Thoracic aorta (tissue), 2 donors: Measurements from ENCODE around the gene GJB1. TPM values are rescaled to one million over a fixed set of nuclear protein-coding genes. Genes with fewer than 3 reads are reported as not detected.
A peak's percentile ranks its signal among the peaks of the same experiment; 100 is the strongest.
"Not testable (repeated sequence)": the region's sequence is repeated elsewhere in the genome, so short reads cannot be mapped to it uniquely, and the experiment has no call there.

ENCODE experiments used
- ATAC-seq: fragments of 150-250 bp; one replicate; pipeline ENCODE4 v1.8.0; 2017; ENCODE audit warnings: low read depth; ENCODE audit not compliant: insufficient number of reproducible peaks, low FRiP score
- DNase-seq: peaks from one replicate; pipeline ENCODE4 v3.0.0-alpha.2; 2020; ENCODE audit warnings: low spot score
- H3K27ac ChIP-seq, 2 donors: fragments of 200-600 bp; sonication (generic); 1 replicate in 1 of 2; 2 replicates in 1 of 2; pipeline ENCODE4 v1.5.1; 2016; ENCODE audit warnings: mild to moderate bottlenecking in 2 of 2, moderate library complexity in 2 of 2
- H3K27me3 ChIP-seq: fragments of 200-600 bp; sonication (generic); replicated peaks from 2 replicates; pipeline ENCODE4 v1.6.0; 2016; ENCODE audit warnings: mild to moderate bottlenecking; ENCODE audit not compliant: insufficient read depth
- H3K36me3 ChIP-seq: fragments of 200-600 bp; sonication (generic); one replicate; pipeline ENCODE4 v1.5.1; 2016
- H3K4me1 ChIP-seq, 2 donors: fragments of 200-600 bp; sonication (generic); 1 replicate in 1 of 2; 2 replicates in 1 of 2; pipeline versions ENCODE4 v1.5.1 to v1.6.0; 2016; ENCODE audit warnings: low read depth in 2 of 2, mild to moderate bottlenecking in 1 of 2; ENCODE audit not compliant: control insufficient read depth in 1 of 2
- H3K4me3 ChIP-seq: fragments of 200-600 bp; sonication (generic); 2 replicates; pipeline ENCODE4 v1.5.1; 2016; ENCODE audit warnings: mild to moderate bottlenecking
- H3K9me3 ChIP-seq: fragments of 200-600 bp; sonication (generic); 2 replicates; pipeline ENCODE4 v1.5.1; 2016
- total RNA-seq, 2 donors: library from RNA; depleted of rRNA; stranded (reverse); fragments of >200 nt; gene quantifications; one replicate each; pipeline versions ENCODE4 v1.1.0 to v1.2.3, GENCODE V29; 2016
- TF ChIP-seq, protein P1 (sequence below): fragments of 200-600 bp; sonication (generic); IDR thresholded peaks from one replicate; pipeline ENCODE4 v1.5.1; 2019; ENCODE audit warnings: antibody characterized with exemption

GJB1 gene
- total RNA-seq, 2 donors from 2014 or later = not detected

DNA sequence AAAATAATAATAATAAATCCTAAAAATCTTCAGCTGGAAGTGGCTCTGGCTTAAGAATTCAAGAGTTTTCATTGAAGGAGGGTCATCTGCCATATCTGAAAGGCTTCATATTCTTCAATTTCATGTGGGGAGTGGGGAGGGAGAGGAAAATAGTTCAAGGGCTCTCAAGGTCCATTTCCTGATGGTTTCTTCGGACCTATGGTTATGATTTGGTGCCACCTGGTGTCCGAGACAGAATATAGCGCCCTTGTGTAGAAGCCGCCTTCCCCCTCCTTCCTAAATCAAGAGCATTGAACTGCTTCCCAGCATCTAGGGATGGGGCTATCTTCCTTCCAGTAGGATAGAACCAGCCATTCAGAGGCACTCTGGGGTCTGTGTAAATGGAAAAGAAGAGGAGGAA, 44.1 kb upstream of the GJB1 start:
- TF ChIP-seq, protein P1, sequence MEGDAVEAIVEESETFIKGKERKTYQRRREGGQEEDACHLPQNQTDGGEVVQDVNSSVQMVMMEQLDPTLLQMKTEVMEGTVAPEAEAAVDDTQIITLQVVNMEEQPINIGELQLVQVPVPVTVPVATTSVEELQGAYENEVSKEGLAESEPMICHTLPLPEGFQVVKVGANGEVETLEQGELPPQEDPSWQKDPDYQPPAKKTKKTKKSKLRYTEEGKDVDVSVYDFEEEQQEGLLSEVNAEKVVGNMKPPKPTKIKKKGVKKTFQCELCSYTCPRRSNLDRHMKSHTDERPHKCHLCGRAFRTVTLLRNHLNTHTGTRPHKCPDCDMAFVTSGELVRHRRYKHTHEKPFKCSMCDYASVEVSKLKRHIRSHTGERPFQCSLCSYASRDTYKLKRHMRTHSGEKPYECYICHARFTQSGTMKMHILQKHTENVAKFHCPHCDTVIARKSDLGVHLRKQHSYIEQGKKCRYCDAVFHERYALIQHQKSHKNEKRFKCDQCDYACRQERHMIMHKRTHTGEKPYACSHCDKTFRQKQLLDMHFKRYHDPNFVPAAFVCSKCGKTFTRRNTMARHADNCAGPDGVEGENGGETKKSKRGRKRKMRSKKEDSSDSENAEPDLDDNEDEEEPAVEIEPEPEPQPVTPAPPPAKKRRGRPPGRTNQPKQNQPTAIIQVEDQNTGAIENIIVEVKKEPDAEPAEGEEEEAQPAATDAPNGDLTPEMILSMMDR = peak; percentile 57
- Histone ChIP-seq H3K27ac (no peak overlapping the region), H3K4me3 (no peak overlapping the region), H3K9me3 (no peaks in the 10 kb centered on the region), H3K36me3 (no peaks in the 10 kb centered on the region), H3K27me3 (no peaks in the 10 kb centered on the region), H3K4me1 (peaks cover 0 to 6% of the 10 kb centered on the region in 2 donors)
- DNase-seq = no peak
- no peak for ATAC-seq

DNA sequence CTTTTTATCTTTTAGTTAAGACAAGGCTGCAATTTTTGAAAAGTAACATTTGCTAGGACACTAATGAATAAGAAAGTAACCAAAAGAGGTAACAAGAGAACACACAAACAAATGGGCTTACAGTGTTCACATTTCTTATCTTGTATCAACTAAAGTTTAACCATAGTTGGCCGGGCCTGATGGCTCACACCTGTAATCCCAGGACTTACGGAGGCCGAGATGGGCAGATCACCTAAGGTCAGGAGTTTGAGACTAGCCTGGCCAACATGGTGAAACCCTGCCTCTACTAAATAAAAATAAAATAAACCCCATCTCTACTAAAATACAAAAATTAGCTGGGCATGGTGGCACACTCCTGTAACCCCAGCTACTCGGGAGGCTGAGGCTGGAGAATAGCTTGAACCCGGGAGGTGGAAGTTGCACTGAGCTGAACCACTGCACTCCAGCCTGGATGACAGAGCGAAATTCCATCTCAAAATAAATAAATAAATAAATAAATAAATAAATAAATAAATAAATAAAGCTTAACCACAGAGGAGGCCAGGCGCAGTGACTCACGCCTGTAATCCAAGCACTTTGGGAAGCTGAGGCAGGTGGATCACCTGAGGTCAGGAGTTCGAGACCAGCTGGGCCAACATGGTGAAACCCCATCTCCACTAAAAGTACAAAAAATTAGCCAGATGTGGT, 42.3 kb upstream of the GJB1 start:
- not testable (repeated sequence) for ATAC-seq, H3K4me3 ChIP-seq, DNase-seq, H3K27ac ChIP-seq, H3K4me1 ChIP-seq, H3K36me3 ChIP-seq, H3K27me3 ChIP-seq, H3K9me3 ChIP-seq

DNA sequence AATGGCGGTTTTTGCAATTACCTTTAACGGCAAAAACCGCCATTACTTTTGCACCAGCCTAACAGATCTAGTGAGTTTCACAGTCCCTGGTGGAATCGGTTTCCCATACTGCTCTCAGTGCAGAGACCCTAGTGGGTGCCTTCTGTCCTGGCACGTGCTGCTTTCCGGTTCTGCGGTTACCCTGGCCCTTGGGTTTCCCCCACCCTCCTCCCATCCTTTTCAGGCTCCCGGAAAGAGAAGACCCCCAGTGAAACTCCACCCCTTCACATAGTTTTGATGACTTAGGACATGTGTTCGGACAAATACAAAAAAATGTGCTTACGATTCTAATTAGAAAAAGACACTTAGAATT, 41.5 kb upstream of the GJB1 start:
- ATAC-seq (no peak), DNase-seq (no peak)
- TF ChIP-seq, protein P1 = no peak
- no peaks in the 10 kb centered on the region for H3K36me3 ChIP-seq
- H3K9me3 ChIP-seq = no peaks in the 10 kb centered on the region
- H3K27me3 ChIP-seq = no peaks in the 10 kb centered on the region
- peak overlapping the region; percentile 73 to 87 for H3K27ac ChIP-seq
- H3K4me1 ChIP-seq = peaks cover 0 to 6% of the 10 kb centered on the region in 2 donors
- peak overlapping the region; percentile 81 for H3K4me3 ChIP-seq

DNA sequence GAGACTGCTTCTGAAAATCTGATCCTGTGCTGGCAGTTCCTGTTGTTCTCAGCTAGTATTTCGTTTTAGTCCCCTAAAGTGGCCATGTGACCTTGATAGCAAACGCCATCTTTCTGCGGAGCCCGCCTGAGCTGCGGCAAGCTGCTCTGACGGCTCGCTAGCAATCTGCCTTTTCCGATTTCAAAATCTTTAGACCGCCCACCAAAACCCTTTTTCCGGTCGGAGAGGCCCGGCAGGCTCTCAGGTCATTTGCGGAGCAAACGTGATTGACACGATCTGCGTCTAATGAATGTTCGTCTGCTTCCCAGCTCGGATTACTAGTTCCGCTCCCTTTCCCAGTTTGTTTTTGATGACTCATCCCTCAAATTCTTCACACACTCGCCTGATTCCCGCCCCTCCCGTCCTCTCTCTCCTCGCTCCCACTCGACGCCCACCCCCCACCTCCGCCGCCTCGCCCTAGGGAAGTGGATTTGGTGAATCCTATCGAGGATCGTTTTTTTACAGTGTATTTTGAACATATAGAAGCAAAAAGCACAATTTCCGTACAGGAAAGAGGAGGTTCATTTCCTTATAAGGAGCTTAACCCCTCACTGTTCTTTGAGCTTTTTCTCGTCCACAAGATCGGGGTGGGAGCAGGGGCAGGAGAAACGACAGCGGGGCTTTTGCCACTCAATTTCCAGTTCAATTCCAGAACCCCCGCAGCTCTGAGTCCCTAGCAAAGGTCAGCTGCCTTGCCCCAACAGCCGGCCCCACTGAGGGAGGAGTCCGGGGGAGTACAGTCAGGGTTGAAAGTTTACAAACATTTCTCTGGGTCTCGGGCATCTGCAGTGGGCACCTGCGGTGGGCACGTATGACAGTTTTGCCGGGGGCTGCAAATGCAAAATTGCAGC, 40.9 kb upstream of the GJB1 start:
- Histone ChIP-seq H3K36me3 (no peaks in the 10 kb centered on the region), H3K4me1 (peaks cover 0 to 6% of the 10 kb centered on the region in 2 donors), H3K27me3 (no peaks in the 10 kb centered on the region), H3K4me3 (peak overlapping the region; percentile 81), H3K9me3 (no peaks in the 10 kb centered on the region), H3K27ac (peak overlapping the region; percentile 87 to 88)
- ATAC-seq = peak; percentile 96
- TF ChIP-seq, protein P1 = no peak
- DNase-seq = peak; percentile 49

DNA sequence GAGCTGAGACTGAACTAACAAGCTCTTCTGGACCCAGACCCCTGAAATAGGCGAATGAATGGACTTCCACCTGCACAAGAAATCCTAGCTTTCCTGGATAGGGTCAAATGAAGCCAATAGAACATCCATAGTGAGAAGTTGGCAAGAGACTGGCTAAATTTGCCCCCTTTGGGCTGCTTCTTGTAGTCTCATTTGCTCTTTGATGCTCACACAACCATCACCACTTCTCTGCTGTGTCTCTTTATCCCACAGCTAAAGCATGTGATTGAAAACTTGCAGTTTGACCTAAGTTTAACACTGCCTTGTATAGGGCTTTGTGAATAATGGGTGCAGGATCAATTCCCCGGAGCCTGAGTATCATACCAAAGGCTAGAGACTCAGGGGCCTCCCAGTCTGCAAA, 40.2 kb upstream of the GJB1 start:
- Histone ChIP-seq H3K27ac (peak overlapping the region; percentile 87 to 88), H3K27me3 (no peaks in the 10 kb centered on the region), H3K4me1 (peaks cover 0 to 6% of the 10 kb centered on the region in 2 donors), H3K4me3 (peak overlapping the region; percentile 81), H3K36me3 (no peaks in the 10 kb centered on the region), H3K9me3 (no peaks in the 10 kb centered on the region)
- DNase-seq (no peak), ATAC-seq (no peak)
- TF ChIP-seq, protein P1 = no peak
